Neural progenitor cell (in vitro differentiated cells): Measurements from ENCODE around the gene MAGOHB.

Source experiments
- EZH2 ChIP-seq: fragments of 200-600 bp; sonication (generic); IDR thresholded peaks from 2 replicates; pipeline ENCODE4 v1.6.1; 2017; ENCODE audit warnings: antibody characterized with exemption, mild to moderate bottlenecking, moderate library complexity
- TF ChIP-seq, protein P1 (sequence below): fragments of 200-600 bp; sonication (generic); IDR thresholded peaks from 2 replicates; pipeline ENCODE4 v1.5.1; 2017; ENCODE audit warnings: antibody characterized with exemption, mild to moderate bottlenecking

DNA sequence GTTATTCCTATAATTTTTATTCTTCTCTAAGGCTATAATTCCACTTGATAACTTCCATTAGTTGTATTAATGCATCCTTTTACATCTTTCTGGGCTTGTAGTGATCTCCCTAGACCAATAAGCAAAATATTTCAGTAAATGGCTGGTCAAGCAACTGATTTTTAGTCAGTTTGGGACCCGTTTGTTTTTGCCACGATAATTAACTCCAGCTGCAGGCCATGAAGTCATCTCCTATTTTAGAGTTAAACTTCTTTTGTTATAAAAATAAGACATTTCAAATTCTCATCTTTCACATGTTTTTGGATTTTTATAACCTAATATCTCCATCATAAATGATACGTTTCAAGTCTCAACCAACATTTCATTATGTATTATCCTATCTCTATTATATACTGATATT lies 49.4 kb downstream of the MAGOHB start:
- no peak for TF ChIP-seq EZH2
- TF ChIP-seq, protein P1, sequence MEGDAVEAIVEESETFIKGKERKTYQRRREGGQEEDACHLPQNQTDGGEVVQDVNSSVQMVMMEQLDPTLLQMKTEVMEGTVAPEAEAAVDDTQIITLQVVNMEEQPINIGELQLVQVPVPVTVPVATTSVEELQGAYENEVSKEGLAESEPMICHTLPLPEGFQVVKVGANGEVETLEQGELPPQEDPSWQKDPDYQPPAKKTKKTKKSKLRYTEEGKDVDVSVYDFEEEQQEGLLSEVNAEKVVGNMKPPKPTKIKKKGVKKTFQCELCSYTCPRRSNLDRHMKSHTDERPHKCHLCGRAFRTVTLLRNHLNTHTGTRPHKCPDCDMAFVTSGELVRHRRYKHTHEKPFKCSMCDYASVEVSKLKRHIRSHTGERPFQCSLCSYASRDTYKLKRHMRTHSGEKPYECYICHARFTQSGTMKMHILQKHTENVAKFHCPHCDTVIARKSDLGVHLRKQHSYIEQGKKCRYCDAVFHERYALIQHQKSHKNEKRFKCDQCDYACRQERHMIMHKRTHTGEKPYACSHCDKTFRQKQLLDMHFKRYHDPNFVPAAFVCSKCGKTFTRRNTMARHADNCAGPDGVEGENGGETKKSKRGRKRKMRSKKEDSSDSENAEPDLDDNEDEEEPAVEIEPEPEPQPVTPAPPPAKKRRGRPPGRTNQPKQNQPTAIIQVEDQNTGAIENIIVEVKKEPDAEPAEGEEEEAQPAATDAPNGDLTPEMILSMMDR: no peak
